HG02943 (cell line): ENCODE results near the gene ASIC5.
"Not testable (repeated sequence)": the region's sequence is repeated elsewhere in the genome, so short reads cannot be mapped to it uniquely, and the experiment has no call there.

Experiments used
- ATAC-seq: cut with Tn5 transposase; IDR thresholded peaks from one replicate; pipeline ENCODE4 v1.9.1; 2021; ENCODE audit warnings: mild to moderate bottlenecking, low read depth, moderate library complexity; ENCODE audit not compliant: unreplicated experiment

ASIC5 gene

DNA sequence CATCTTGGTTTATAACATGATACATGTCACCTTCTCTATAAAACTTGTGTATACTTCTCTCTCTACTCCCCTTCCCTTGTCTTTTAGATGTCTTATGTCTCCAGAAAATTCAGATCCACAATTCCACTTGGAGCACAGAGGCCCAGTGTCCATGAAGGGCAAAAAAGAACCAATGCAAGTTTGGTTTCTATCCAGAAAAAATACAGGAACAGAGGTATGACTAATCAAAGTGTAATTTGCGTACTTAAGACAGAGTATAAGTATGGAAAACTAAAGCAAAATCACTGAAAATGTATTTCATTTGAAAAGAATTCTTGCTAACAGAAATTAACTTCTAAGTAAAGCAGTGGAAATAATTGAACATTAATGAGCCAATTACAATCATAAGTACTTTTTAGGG lies 61.1 kb downstream of the ASIC5 start:
- no peak for ATAC-seq

- ATAC-seq, result no peak
These were observed 63.7 kb downstream of the ASIC5 start for GRCh38 chr4:155802190-155802959.

DNA sequence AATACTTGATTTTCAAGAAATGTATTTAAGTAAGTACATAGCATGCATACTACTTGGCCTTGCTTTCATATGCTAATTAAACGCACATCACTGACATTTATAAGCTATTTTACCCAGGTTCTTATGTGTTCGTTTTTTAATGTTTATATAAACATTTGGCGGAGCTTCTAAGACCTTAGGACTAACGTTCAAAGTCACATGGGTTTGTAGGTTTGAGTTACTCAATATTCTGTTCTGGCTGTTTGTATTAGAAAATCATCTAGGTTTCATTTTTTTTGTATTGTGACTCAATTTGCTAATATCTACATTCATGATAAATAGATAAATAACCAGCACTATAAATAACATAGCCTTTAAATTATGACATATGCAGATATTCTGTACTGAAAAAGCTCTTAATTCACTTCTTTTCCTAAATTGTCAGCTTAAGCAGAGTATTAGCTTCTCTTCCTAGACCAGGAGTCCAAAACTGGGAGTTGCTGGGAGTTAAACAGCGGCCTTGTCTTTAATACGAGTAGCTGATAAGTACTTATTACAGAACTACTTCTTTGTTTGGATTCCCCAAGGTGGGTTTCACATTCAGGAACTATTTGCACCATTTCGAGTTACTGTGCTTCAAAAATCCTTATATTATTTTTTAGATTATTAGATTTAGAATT lies 65.3 kb downstream of the ASIC5 start:
- no peak for ATAC-seq

GRCh38 chr4:155799794-155800123 lies 66.3 kb downstream of the ASIC5 start:
- ATAC-seq, result no peak

GRCh38 chr4:155799116-155799793 lies 66.8 kb downstream of the ASIC5 start:
- no peak for ATAC-seq

- not testable (repeated sequence) for ATAC-seq
These were observed 68.5 kb downstream of the ASIC5 start for GRCh38 chr4:155797581-155797980.

DNA sequence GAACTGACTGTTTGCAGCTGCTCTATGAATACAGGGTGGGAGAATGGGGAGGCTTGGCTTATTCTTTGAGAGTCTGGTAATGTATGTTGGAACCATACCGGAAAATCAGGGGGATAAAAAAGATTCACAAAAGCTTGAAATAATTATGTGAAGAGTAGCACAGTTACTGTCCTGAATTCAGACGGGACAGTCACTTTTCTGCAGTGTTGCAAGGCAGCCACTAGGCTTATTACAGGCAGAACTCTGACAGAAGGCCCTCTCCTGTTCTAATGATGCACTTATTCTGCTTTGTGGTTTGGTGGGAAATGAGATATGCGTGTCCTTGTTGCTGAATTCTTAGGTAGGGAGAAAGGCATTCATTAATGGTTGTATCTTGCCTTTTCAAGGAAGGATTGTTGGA lies 70.1 kb downstream of the ASIC5 start:
- ATAC-seq, result no peak

DNA sequence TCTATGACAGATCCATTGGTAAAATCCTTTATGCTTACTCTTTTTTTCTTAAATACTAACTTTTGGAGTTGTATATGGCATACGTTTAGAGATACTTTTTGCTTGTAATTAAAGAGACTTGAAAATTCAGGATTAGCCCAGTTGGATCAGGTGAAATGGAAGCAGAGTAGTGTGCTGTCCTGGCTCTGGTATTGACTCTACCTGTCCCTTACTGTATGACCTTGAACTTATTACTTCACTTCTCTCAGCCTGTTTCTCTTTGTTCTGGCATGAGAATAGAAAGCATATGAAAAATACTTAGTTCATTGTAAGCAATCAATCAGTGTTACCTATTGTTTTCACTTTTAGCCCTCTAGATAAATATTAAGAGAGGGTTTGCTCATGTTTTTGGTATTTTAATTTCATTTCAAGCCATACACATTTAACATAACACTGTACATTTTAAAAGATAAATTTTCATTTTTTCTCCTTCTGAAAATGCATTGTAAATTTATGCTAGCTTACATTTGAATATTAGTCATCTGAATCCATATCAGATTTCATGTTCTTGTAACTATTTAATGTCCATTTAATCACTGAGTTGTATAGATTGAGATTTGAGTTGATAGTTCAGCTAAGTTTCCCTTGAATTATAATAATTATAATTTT lies 71.4 kb downstream of the ASIC5 start:
- no peak for ATAC-seq

DNA sequence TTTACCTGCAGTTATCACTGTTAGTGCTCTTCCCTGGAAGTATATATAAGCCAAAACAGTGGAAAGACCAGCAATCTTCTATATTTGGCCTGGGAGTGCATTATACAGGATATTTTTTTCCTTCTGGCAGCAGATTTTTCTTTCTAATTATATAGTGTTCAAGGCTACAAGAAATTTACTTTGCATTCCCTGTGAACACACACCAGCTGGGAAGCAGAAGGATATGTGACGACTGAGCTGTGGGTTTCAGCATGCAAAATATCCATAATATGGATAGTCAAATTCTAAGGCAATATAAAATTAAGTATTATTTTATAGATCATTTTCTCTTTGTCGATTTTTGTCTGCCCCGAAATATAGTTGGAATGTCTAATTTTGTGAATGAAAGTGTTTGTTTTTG lies 76.1 kb downstream of the ASIC5 start:
- ATAC-seq, result no peak

DNA sequence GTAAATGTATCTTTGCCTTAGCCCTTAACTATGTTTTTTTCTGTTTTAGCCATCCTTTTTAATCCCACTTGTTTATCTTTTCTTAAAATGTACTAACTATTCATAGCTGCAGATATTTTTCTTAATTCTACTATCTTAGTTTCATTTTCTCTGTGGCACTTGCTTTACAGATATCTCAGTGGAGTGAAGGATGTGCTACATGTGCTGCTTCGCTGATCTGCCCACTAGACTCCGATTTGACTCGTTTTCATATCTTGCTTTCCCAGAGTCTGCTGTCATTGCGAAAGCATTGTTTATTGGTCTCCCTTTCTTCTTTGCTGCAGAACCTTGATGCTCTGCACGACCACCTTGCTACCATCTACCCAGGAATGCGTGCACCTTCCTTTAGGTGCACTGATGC lies 76.7 kb downstream of the ASIC5 start:
- no peak for ATAC-seq

DNA sequence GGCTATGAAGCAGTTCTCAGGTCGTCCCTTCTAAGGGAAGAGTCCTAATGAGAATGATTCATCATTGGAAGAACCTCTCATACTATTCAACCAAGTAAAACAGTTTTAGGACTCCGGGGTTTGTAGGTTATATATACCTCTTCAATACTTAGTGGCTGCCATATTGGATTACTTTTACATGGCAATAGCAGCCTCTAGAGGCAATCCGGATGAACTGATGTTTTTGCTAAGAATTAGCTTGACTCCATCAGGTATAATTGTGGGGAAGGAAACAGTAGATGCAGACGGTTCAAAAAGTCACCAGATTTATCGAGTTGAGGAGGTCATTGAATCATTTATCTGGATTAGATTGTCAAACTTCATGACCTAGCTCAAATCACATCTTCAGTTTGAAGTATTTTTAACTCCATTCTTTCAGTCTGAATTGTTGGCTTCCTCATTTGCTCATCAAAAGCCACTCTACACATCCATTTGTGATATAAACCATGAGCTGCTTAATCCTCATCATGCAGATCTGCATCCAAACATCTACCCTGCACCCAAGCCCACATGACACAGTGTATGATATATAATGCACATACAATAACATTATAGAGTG lies 78.9 kb downstream of the ASIC5 start:
- ATAC-seq, result peak; percentile 93

DNA sequence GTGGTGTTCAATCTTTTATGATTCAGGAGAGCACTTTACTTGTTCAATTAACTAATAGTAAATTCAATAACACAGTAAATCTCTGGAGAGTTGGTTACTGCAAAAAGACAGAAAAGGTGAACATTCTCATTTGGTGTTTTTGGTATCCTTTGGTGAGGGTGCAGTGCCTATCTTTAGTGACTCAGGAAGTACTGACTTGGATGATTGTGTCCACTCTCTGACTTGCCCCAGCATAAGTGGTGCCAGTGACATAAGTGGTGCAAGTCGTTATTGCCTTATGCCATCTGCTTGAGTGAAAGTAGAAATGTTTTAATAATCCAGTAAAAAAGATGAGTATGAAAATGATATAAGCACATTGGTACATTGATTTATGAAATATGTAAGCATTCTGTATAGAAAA lies 80.2 kb downstream of the ASIC5 start:
- ATAC-seq, result no peak

DNA sequence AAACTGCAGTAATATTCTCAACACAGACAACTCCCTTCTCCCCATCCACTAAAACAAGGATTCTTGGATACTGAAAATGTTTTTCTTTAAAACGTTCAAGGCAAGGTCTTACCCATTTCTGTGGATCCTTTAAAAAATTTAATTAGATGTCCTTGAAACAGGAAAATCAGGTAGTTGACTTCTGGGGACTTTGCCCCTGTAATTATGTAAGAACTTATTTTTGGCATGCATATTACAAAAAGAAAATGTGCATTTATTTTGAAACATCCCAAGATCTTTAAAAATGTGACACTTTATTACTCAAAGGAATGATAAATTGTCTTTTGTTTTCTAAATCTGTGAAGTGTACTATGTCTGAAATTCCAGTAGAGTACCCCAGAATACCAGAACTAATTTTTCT lies 81.4 kb downstream of the ASIC5 start:
- no peak for ATAC-seq

DNA sequence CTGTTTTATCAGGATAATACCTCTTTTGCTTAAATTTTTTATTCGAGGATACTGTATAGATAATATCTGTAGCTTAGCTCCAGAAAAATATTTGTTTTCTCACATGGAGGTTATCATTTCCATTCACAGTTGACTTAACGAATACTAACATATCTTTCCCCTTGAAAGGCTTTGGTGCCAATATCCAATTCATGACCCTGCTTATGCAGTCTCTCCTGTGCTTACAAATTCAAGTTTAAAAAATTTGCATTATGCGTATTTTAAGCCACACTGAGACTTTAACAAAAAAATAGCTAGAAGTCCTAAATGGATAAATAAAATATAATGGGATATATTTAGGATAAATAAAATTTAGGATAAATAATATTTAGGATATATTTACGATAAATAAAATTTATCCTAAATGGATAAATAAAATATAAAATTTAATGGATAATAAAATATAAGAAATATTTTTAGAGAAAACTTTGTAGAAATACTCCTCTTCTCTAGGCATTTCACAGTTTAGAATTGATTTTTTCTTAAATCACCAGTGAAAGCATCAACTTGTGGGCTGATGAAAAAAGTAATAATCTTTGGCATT lies 84.7 kb downstream of the ASIC5 start:
- ATAC-seq, result no peak

GRCh38 chr4:155780775-155781174 lies 85.3 kb downstream of the ASIC5 start:
- ATAC-seq, result no peak
